ENCODE data around the gene EIF5A.
"Not testable (repeated sequence)": the region's sequence is repeated elsewhere in the genome, so short reads cannot be mapped to it uniquely, and the experiment has no call there.

The EIF5A gene

GRCh38 chr17:7332600-7333069 lies 25.2 kb downstream of the EIF5A start:
- DNase-seq: peak; percentile 60

- DNase-seq: no peak
Measured at GRCh38 chr17:7334938-7335538, 27.6 kb downstream of the EIF5A start.

GRCh38 chr17:7335765-7336164 lies 28.3 kb downstream of the EIF5A start:
- DNase-seq: not testable (repeated sequence)

DNA sequence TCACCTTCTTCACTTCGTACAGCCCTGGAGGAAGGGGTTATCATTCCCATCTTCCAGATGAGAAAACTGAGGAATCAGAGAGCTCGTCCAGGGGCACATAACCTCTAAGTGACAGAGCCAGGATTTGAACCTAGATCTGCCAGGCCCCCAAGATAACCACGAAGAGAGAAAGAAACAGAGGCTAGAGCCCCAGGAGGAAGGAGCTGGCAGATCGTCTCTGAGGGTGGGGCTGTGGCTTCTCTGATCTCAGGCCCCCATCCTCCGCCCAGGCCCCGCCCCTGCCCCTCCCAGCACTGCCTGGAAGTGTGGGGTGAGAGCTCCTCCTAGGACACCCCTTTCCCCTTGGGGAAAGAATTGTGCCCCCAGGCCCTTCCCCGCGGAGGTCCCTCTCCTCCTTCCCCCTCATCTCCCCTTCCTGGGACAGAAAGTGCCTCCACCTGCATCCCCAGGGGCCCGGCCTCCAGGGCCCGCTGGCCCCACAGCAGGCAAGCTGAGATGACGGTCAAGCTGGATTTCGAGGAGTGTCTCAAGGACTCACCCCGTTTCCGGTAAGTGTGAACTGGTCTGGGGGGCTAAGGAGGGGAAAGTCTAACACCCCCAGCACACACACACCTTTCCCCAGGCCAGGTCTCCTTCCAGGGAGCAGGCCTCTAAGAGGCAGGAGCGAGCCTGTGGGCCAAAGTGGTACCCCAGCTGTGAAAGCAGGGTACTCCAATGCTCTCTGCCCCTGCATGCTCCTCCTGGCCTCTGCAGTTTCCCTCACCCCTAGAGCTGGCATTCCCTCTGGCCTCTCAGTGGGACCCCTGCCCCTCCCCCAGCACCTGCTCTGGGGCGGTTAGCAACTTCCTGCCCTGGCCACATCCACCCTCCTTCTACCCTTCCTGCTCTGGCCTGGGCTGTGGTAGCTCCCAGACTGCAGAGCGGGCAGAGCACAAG lies 29.1 kb downstream of the EIF5A start, which contains the start of gene ACAP1:
TSS of gene ACAP1 (plus strand) at position 290 of the 936 bp plus-strand sequence. CDS start at position 496, 206 bp downstream.
- peak; percentile 89 for DNase-seq

DNA sequence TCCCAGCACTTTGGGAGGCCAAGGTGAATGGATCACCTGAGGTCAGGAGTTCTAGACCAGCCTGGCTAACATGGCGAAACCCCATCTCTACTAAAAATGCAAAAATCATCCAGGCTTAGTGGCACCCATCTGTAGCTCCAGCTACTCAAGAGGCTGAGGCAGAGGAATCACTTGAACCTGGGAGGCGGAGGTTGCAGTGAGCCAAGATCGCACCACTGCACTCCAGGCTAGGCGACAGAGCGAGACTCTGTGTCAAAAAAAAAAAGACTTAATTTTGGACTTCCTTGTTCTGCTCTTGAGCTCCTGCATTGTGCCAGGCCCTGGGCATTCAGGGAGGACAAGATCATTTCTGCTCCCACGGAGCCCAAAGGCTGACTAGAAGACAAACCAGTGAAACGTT lies 30.2 kb downstream of the EIF5A start:
- DNase-seq: not testable (repeated sequence)

GRCh38 chr17:7340179-7340578 lies 32.8 kb downstream of the EIF5A start:
- no peak for DNase-seq

DNA sequence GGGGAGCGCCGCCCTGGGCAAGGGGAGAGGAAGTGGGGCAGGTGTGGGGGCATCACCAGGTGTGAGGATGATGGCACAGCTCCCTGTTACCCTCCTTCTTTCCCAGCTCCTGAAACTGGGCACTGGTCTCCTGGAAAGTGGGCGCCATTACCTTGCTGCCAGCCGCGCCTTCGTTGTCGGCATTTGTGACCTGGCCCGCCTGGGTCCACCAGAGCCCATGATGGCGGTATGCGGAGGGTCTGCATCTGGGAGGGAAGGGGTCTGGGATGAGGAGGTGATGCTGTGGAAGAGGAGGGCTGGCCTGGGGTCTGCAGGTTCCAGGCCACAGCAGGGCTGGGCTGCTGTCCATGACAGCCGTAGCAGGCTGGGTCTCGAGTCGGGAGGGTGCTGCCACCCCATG lies 34.4 kb downstream of the EIF5A start:
- no peak for DNase-seq

GRCh38 chr17:7343250-7343649 lies 35.8 kb downstream of the EIF5A start:
- no peak for DNase-seq

GRCh38 chr17:7346761-7347614 lies 39.6 kb downstream of the EIF5A start:
- no peak for DNase-seq

DNA sequence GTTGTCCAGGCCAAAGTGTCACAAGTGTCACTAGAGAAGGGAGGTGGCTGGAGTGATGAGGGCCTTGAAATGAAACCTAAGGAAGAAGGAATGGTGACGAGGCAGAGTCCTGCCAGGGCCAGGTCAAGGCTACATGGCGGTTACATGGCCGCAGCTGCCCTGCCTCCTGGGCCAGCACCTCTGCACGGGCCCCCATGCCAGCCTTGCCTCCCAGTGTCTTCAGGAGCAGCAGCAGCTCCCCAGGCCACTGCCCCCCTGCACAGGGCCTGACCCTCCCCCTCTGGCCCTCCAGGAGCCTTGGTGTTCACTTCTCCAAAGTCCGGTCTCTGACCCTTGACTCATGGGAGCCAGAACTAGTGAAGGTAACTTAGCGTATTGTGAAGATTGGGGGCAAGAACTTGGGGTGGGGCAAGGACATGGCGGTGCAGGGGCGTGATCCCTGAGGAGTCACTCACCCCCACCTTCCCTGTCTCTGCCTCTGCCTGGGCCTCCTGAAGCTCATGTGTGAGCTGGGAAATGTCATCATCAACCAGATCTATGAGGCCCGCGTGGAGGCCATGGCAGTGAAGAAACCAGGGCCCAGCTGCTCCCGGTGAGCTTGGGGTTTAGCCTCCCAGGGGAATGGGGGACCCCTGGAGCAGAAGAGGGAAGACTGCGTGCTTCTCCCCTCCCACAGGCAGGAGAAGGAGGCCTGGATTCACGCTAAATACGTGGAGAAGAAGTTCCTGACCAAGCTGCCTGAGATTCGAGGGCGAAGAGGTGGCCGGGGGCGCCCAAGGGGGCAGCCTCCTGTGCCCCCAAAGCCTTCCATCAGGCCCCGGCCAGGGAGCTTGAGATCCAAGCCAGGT lies 40.4 kb downstream of the EIF5A start:
- DNase-seq: no peak

DNA sequence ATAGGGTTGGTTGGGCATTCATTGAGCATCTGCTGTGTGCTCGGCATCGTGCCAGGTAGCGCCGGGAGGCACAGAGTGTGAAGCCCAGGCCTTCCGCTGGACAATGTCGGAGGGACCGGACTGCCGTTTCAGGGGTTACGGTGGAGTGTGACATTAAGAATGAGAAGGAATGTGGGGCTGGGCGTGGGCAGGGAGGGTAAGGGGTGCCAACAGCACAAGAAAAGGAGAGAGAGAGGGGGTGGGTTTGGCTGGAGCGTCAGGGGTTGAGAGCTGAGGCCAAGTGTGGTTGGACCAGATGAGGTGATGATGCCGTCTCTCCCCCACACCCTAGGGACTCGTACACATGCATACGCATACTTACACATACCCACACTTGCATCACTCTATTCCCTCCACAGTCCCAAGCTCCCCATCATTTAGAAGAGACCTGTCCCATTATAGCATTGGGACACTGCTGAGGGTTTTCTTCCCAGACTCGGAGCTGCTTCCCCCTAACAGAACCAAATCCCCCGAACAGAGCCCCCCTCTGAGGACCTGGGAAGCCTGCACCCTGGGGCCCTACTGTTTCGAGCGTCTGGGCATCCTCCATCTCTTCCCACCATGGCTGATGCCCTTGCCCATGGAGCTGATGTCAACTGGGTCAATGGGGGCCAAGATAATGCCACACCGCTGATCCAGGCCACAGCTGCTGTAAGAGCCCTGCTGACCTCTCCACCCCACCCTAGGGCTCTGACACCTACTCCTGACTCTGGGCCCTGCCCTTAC lies 41.2 kb downstream of the EIF5A start:
- DNase-seq: no peak

DNA sequence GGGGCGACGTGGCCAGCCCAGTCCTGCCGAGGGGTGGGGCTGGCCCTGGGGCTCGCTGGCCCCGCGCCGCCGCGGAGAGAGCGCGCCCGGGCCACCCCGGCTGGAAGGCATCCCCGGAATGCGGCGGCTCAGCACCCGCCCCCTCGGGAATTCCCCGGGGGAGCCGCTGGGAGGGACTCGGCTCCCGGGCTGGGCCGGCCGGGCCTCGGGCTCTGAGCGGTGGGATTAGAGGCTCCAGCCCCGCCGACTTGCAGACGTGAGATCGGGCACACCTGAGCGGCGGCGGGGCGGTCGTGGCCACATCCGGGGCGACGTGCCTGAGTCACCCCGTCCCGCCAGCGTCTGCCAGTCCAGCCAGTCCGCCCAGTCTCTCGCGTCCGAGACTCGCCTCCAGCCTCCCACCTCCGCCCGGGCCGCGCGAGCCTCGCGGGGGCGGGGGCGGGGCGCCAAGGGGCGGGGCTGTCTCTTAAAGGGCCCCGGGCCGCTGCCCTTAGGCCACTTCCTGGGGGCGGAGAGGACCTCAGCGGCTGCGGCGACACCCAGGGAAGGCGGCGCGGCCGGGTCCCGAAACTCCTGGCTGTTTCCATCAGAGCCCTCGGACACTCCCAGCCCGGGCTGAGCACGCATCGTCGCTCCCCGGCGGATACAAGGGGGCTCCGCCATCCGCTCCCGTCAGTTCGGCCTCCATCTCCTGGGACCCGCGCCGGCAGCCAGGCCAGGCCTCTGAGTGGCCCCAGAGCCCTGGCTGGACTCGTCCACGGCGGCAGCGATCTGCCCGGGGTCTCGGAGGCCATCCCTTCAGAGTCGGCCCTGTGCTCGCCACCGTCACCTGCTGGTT lies 44.5 kb downstream of the EIF5A start, which contains the start of gene KCTD11:
TSS of gene KCTD11 (plus strand) at position 498 of the 838 bp plus-strand sequence.
- DNase-seq: peak; percentile 80

GRCh38 chr17:7352503-7352889 lies 45.1 kb downstream of the EIF5A start:
- DNase-seq: no peak

- DNase-seq: no peak
Measured at GRCh38 chr17:7352910-7353635, 45.6 kb downstream of the EIF5A start.

DNA sequence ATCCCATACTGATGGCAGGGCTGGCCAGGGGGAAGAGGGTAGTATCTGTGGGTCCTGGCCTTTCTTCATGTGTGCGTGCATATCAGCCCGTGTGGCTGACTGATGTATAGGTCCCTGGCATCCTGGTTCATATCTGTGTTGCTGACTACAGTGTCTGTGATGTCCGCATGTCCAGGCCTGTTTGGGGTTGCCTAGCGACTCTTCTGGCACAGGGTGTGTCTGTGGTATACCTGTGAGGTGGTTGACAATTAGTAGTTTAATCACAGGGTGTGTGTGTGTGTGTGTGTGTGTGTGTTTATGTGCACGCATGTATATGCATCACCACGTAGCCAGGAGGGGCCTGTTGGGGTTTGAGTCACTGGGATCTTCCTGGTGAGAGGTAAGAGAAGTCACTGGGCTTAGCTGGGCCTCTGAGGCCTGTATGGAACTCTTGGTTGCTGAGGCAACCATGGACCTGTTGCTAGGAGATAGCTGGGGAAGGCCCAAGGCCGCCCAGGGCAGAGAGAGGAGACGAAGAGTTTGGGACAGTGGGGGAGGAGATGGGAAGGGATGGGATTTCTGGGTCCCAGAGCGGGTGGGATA lies 46.9 kb downstream of the EIF5A start:
- peak; percentile 55 for DNase-seq

DNA sequence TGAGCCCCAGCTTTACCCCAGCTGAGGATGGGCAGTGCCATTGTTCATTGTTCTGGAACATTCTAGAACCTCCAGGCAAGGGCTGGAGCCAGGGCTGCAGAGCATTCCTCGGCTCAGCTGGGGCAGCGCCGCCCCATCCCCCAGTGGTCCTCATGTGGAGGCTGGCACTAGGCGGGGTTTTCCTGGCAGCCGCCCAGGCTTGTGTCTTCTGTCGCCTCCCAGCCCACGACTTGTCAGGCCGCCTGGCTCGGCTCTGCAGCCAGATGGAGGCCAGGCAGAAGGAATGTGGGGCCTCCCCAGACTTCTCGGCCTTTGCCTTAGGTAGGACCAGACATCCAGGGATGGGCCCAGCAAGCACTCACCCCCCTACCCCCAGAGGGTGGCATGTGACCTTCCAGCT lies 47.6 kb downstream of the EIF5A start, which contains the start of gene TMEM95:
TSS of gene TMEM95 (plus strand) at position 104 of the 400 bp plus-strand sequence. CDS start at position 153, 49 bp downstream.
- DNase-seq: no peak

DNA sequence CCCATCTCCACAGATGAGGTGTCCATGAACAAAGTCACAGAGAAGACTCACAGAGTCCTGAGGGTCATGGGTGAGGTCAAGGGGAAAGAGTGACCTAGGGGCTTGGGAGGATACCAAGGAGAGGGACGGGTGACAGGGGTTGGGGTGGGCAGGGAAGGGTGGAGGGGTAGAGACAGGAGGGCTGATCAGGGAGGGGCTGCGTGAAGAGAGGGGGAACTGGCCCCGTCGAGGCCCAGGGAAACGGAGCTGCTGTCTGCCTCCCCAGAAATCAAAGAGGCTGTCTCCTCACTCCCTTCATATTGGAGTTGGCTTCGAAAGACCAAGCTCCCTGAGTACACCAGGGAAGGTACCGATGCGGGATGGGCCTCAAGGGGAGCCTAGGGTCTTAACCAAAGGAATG lies 48.1 kb downstream of the EIF5A start:
- DNase-seq: no peak

GRCh38 chr17:7356072-7356549 lies 48.7 kb downstream of the EIF5A start:
- DNase-seq: peak; percentile 92

DNA sequence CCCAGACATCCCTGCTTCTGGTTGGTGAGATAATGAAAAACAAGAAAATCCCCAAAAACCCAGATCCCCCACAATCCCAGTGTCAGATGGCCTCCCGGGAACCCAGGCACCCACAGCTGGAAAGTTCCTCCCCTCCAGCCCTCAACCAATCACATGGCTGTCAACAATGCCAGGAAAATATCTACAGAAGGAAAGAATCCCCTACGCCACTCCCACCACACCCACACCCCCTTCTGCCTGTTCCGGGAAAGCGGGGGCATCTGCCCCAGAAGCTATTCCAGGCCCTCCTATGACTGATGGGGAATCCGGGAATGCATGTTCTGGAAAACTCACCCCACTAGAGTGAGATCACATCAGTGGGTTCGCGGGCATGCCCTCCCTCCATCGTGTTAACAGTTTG lies 49.3 kb downstream of the EIF5A start:
- DNase-seq: no peak
